WTC11 (cell line): ENCODE measurements around the gene LBX2. TPM values are rescaled to one million over a fixed set of nuclear protein-coding genes. Genes with fewer than 3 reads are reported as not detected.

Experiments
- ATAC-seq: fragments of 200-7000 bp; cut with Tn5 transposase; 2 replicates; pipeline ENCODE4 v1.10.0; 2021; ENCODE audit warnings: mild to moderate bottlenecking, moderate library complexity
- CTCF ChIA-PET: fragments of 300-600 bp; sonication (Branson Sonifier 250); formaldehyde crosslinking; loops from one replicate; lab custom pipeline; 2021; ENCODE audit warnings: antibody characterized with exemption; lab: Charles Lee
- POLR2A ChIA-PET: fragments of 350-600 bp; sonication (Branson Sonifier 250); formaldehyde crosslinking; loops from one replicate; lab custom pipeline; 2021; ENCODE audit warnings: antibody characterized with exemption; lab: Charles Lee
- DNase-seq: peaks from one replicate; pipeline ENCODE4 v3.0.0; 2021; ENCODE audit warnings: low spot score
- H3K27ac Mint-ChIP-seq: 2 replicates; pipeline ENCODE4 v1.8.0; 2021; ENCODE audit warnings: mixed read lengths
- H3K27me3 Mint-ChIP-seq: 2 replicates; pipeline ENCODE4 v1.8.0; 2021; ENCODE audit warnings: low read depth, mild to moderate bottlenecking, moderate library complexity, mixed read lengths
- H3K36me3 Mint-ChIP-seq: 2 replicates; pipeline ENCODE4 v1.8.0; 2021; ENCODE audit warnings: mixed read lengths
- H3K4me1 Mint-ChIP-seq: 2 replicates; pipeline ENCODE4 v1.8.0; 2022; ENCODE audit warnings: mixed read lengths
- H3K4me3 Mint-ChIP-seq: 2 replicates; pipeline ENCODE4 v1.8.0; 2021; ENCODE audit warnings: mild to moderate bottlenecking, moderate library complexity, mixed read lengths
- H3K9me3 Mint-ChIP-seq: 2 replicates; pipeline ENCODE4 v1.8.0; 2021; ENCODE audit warnings: mixed read lengths
- ATF1 ChIP-seq: sonication (generic); formaldehyde crosslinking; IDR thresholded peaks from 2 replicates; pipeline ENCODE4 v1.8.1; 2023; ENCODE audit warnings: mild to moderate bottlenecking, moderate library complexity, missing genetic modification reagents
- ATF3 ChIP-seq: sonication (generic); formaldehyde crosslinking; conservative IDR thresholded peaks from 2 replicates; pipeline ENCODE4 v1.8.1; 2022; ENCODE audit warnings: mild to moderate bottlenecking, missing genetic modification reagents
- ETV6 ChIP-seq: sonication (generic); formaldehyde crosslinking; IDR thresholded peaks from 2 replicates; pipeline ENCODE4 v1.8.1; 2022; ENCODE audit warnings: mild to moderate bottlenecking, missing genetic modification reagents
- FOXJ3 ChIP-seq: sonication (generic); formaldehyde crosslinking; IDR thresholded peaks from 2 replicates; pipeline ENCODE4 v1.9.0; 2021; ENCODE audit warnings: missing genetic modification reagents, mild to moderate bottlenecking, borderline replicate concordance
- GABPB1 ChIP-seq: sonication (generic); formaldehyde crosslinking; IDR thresholded peaks from 2 replicates; pipeline ENCODE4 v1.8.1; 2023; ENCODE audit warnings: mild to moderate bottlenecking, missing genetic modification reagents
- NFATC4 ChIP-seq: fragments of 250-450 bp; sonication (Bioruptor Pico); IDR thresholded peaks from 2 replicates; pipeline ENCODE4 v1.9.0; 2021; ENCODE audit warnings: mild to moderate bottlenecking
- NR3C1 ChIP-seq: sonication (generic); formaldehyde crosslinking; conservative IDR thresholded peaks from 2 replicates; pipeline ENCODE4 v1.8.1; 2023; ENCODE audit warnings: low read depth, mild to moderate bottlenecking, missing genetic modification reagents
- PRDM15 ChIP-seq: sonication (generic); formaldehyde crosslinking; IDR thresholded peaks from 2 replicates; pipeline ENCODE4 v1.8.0; 2022; ENCODE audit warnings: missing genetic modification reagents
- SMAD3 ChIP-seq: sonication (generic); formaldehyde crosslinking; IDR thresholded peaks from 2 replicates; pipeline ENCODE4 v1.8.0; 2022; ENCODE audit warnings: missing genetic modification reagents, mild to moderate bottlenecking, borderline replicate concordance
- SOX15 ChIP-seq: fragments of 250-450 bp; sonication (Bioruptor Pico); IDR thresholded peaks from 2 replicates; pipeline ENCODE4 v1.9.0; 2021; ENCODE audit warnings: mild to moderate bottlenecking
- ZNF416 ChIP-seq: fragments of 250-450 bp; sonication (Bioruptor Pico); IDR thresholded peaks from 2 replicates; pipeline ENCODE4 v1.9.0; 2021; ENCODE audit warnings: mild to moderate bottlenecking, inconsistent platforms
- total RNA-seq: library from RNA; stranded (reverse); gene quantifications from 3 replicates; pipeline ENCODE4 v1.2.3, GENCODE V29; 2021
- TF ChIP-seq, protein P1 (sequence below): sonication (generic); formaldehyde crosslinking; IDR thresholded peaks from 2 replicates; pipeline ENCODE4 v1.8.1; 2023; ENCODE audit warnings: mild to moderate bottlenecking, missing genetic modification reagents, moderate library complexity
- TF ChIP-seq, protein P2 (sequence below): sonication (generic); formaldehyde crosslinking; IDR thresholded peaks from 2 replicates; pipeline ENCODE4 v1.8.1; 2023; ENCODE audit warnings: mild to moderate bottlenecking, missing genetic modification reagents, borderline replicate concordance

Gene LBX2
- total RNA-seq, 1 experiment from 2014 or later, result 1.0 TPM

- H3K9me3 Mint-ChIP-seq, result no peaks in the 10 kb centered on the region
- H3K27me3 Mint-ChIP-seq, result peaks cover 93% of the 10 kb centered on the region
- ATAC-seq, result no peak
- peaks cover 22% of the 10 kb centered on the region for H3K36me3 Mint-ChIP-seq
- H3K4me3 Mint-ChIP-seq, result peak overlapping the region; percentile 81
- DNase-seq, result no peak
- peaks cover 61% of the 10 kb centered on the region for H3K4me1 Mint-ChIP-seq
- POLR2A ChIA-PET, result interaction anchor here (0.7 kb wide), 1 partner anchor 27 kb away, joined by 3 read pairs; no protein-coding TSS in a partner anchor
- no peak overlapping the region for H3K27ac Mint-ChIP-seq
- TF ChIP-seq GABPB1, result peak; percentile 27; the same call in 1 of the 2 replicates
- no peak for TF ChIP-seq ATF3 (CRISPR knock-in tag)
- CTCF ChIA-PET, result interaction anchor here (6.0 kb wide), 1 partner anchor 19 kb away, joined by 43 read pairs; the partner anchor contains the start of genes CCDC142 and TTC31
Measured at GRCh38 chr2:74502147-74502719, 2.8 kb upstream of the LBX2 start.

GRCh38 chr2:74501335-74502071 lies 2.1 kb upstream of the LBX2 start:
- Mint-ChIP-seq H3K4me1 (peaks cover 55% of the 10 kb centered on the region), H3K27me3 (peaks cover 96% of the 10 kb centered on the region), H3K4me3 (peak overlapping the region; percentile 81), H3K9me3 (no peaks in the 10 kb centered on the region), H3K27ac (no peak overlapping the region), H3K36me3 (peaks cover 19% of the 10 kb centered on the region)
- no peak for DNase-seq
- POLR2A ChIA-PET, result interaction anchor here (0.6 to 0.8 kb wide), 2 partner anchors 10 to 44 kb away, joined by 3 to 5 read pairs; partner anchors contain the start of gene WBP1
- ATAC-seq, result no peak
- no peak for TF ChIP-seq SMAD3 (CRISPR knock-in tag)
- TF ChIP-seq SOX15 (CRISPR knock-in tag), result no peak
- TF ChIP-seq, all 79 proteins: peak for 0
- CTCF ChIA-PET, result interaction anchor here (0.7 to 6.0 kb wide), 5 partner anchors 9 to 86 kb away, joined by 3 to 43 read pairs (median 6); partner anchors contain the start of genes AUP1, CCDC142, HTRA2 and TTC31

DNA sequence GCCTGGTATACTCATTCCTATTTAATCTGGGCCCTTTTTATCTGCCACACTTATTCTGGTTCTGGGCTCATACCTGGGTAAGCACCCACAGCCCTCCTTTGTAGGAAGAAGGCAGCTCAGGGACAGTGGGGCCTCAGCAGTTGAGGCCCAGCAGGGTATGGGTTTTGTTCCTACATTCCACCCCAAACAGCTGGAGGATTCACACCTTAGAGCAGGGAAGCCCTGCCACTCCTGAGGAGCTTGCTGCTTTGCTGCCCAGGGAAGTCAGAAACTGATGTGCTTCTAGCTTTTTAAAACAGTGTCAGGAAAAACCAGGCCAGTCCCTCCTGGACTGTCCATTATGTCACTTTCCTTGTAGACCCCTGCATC lies 1.2 kb upstream of the LBX2 start:
- Mint-ChIP-seq H3K27me3 (peaks cover 100% of the 10 kb centered on the region), H3K9me3 (no peaks in the 10 kb centered on the region), H3K4me3 (no peak overlapping the region), H3K4me1 (peaks cover 54% of the 10 kb centered on the region), H3K36me3 (peaks cover 13% of the 10 kb centered on the region), H3K27ac (no peak overlapping the region)
- ChIA-PET POLR2A (interaction anchor here (0.8 to 1.5 kb wide), 2 partner anchors 18 to 43 kb away, joined by 3 to 6 read pairs; partner anchors contain the start of genes CCDC142 and WBP1), CTCF (interaction anchor here (1.7 to 6.0 kb wide), 4 partner anchors 10 to 87 kb away, joined by 5 to 43 read pairs (median 12); partner anchors contain the start of genes CCDC142 and TTC31)
- DNase-seq (no peak), ATAC-seq (no peak)
- TF ChIP-seq, protein P1, sequence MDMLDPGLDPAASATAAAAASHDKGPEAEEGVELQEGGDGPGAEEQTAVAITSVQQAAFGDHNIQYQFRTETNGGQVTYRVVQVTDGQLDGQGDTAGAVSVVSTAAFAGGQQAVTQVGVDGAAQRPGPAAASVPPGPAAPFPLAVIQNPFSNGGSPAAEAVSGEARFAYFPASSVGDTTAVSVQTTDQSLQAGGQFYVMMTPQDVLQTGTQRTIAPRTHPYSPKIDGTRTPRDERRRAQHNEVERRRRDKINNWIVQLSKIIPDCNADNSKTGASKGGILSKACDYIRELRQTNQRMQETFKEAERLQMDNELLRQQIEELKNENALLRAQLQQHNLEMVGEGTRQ (CRISPR knock-in tag), result no peak
- no peak for TF ChIP-seq ATF1 (CRISPR knock-in tag)
- TF ChIP-seq FOXJ3 (CRISPR knock-in tag), result no peak
- no peak for TF ChIP-seq NR3C1
- TF ChIP-seq, protein P2, sequence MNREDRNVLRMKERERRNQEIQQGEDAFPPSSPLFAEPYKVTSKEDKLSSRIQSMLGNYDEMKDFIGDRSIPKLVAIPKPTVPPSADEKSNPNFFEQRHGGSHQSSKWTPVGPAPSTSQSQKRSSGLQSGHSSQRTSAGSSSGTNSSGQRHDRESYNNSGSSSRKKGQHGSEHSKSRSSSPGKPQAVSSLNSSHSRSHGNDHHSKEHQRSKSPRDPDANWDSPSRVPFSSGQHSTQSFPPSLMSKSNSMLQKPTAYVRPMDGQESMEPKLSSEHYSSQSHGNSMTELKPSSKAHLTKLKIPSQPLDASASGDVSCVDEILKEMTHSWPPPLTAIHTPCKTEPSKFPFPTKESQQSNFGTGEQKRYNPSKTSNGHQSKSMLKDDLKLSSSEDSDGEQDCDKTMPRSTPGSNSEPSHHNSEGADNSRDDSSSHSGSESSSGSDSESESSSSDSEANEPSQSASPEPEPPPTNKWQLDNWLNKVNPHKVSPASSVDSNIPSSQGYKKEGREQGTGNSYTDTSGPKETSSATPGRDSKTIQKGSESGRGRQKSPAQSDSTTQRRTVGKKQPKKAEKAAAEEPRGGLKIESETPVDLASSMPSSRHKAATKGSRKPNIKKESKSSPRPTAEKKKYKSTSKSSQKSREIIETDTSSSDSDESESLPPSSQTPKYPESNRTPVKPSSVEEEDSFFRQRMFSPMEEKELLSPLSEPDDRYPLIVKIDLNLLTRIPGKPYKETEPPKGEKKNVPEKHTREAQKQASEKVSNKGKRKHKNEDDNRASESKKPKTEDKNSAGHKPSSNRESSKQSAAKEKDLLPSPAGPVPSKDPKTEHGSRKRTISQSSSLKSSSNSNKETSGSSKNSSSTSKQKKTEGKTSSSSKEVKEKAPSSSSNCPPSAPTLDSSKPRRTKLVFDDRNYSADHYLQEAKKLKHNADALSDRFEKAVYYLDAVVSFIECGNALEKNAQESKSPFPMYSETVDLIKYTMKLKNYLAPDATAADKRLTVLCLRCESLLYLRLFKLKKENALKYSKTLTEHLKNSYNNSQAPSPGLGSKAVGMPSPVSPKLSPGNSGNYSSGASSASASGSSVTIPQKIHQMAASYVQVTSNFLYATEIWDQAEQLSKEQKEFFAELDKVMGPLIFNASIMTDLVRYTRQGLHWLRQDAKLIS, result no peak
- no peak for TF ChIP-seq ETV6 (CRISPR knock-in tag)
- TF ChIP-seq GABPB1, result no peak
- TF ChIP-seq PRDM15 (CRISPR knock-in tag), result no peak
- TF ChIP-seq ZNF416 (CRISPR knock-in tag), result no peak
- no peak for TF ChIP-seq NFATC4
